HG03565 (cell line): ENCODE measurements around the gene CDSN.
"Not testable (repeated sequence)": the region's sequence is repeated elsewhere in the genome, so short reads cannot be mapped to it uniquely, and the experiment has no call there.

Experiments used
- ATAC-seq: cut with Tn5 transposase; IDR thresholded peaks from one replicate; pipeline ENCODE4 v1.9.1; 2021; ENCODE audit warnings: mild to moderate bottlenecking, moderate library complexity; ENCODE audit not compliant: unreplicated experiment

CDSN gene

GRCh38 chr6:31120151-31120915 is at the start of gene CDSN:
Gene CDSN, minus strand, starts transcription at chr6:31120446. Its CDS starts 27 bp downstream, at chr6:31120419.
- no peak for ATAC-seq

GRCh38 chr6:31169123-31169857 is 49.0 kb upstream of the CDSN start:
- no peak for ATAC-seq

DNA sequence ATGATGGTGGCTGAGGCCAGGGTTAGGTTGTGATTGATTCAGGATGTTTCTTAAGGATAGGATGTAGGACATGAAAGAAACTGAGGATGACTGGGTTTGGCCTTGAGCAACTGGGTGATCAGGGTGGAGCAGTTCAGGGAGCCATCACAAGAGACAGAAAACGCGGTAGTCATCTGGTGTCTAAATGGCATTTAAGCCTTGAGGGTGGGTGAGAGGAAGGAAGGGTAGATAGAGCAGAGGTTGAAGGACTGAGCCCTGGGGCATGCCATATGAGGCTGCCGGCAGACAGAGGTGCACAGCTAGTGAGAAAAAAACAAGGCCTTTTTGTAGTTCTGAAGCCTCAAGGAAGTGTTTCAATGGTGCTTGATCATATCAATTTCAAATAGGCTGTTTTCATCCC is 48.4 kb upstream of the CDSN start:
- ATAC-seq: no peak

- no peak for ATAC-seq
Measured at GRCh38 chr6:31165986-31166385, 45.7 kb upstream of the CDSN start.

- peak; percentile 54 for ATAC-seq
Measured at GRCh38 chr6:31165064-31165832, 45.0 kb upstream of the CDSN start.

DNA sequence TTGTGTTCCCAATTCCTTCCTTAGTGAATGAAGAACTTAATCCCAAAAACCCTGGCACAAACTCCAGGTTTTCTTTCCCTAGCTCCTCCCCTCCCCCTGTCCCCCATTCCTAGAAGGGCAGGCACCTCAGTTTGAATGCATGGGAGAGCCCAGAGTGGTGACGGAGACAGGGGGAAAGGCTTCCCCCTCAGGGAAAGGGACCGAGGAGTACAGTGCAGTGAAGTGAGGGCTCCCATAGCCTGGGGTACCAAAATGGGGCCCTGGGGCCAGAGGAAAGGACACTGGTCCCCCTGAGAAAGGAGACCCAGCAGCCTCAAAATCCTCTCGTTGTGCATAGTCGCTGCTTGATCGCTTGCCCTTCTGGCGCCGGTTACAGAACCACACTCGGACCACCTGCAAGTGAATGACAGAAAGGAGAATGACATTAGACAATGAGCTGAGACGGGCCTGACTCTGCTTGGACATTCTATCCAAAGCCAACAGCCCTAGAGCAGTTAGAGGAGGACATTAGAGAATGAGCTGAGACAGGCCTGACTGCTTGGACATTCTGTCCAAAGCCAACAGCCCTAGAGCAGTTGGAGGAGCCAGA is 44.3 kb upstream of the CDSN start:
- not testable (repeated sequence) for ATAC-seq

DNA sequence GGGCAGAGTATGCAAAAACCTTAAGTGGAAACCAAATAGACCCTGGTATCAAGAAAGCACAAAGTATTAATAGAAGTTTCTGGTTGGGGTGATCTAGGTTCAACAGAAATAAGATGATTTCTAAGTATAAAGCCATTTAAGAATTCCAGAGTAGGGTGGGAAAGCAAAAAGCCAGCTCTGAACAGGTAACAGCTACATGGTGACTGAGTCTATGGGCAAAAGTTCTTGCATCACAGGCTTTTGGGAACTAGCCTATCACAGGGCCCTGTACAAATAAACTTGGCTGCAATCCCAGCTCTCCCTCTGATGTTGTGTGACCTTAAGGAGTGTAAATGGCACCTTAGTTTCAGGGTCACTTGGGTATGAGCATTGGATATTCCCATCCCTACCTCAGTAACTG is 43.7 kb upstream of the CDSN start:
- ATAC-seq: no peak

DNA sequence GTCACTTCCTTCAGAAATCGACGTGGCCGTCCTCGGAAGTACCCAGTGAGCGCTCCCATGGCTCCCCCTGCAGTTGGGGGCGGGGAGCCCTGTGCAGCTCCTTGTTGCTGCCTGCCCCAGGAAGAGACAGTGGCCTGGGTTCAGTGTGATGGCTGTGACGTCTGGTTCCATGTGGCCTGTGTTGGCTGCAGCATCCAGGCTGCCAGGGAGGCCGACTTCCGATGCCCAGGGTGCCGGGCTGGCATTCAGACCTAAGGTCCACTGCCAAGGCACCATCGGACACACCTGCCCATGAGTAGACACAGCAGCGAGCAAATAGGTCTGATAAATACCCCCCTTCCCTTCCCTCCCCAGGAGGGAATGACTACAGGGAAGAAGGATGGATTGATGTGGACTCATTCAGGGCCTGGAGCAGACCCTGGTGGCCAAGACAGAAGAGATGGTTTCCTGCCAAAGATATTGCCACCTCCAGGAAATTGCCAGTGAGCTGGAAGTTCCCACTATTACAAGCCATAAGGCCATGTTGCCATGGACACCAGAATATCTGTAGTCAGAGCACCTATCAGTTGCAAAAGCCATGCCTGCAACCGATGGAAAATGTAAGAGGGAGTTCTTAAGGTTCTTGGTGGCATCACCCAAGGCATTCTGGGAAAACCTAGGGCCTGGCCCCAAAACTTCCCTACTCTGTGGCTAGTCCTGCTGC is 42.4 kb upstream of the CDSN start:
- no peak for ATAC-seq

- no peak for ATAC-seq
Measured at GRCh38 chr6:31161216-31162126, 41.2 kb upstream of the CDSN start.

- ATAC-seq: no peak
Measured at GRCh38 chr6:31158863-31159855, 38.9 kb upstream of the CDSN start.

GRCh38 chr6:31158140-31158862 is 38.1 kb upstream of the CDSN start, which contains the start of gene TCF19:
Gene TCF19, plus strand, starts transcription at chr6:31158589. Its CDS starts 881 bp downstream, at chr6:31159470.
- peak; percentile 65 for ATAC-seq

DNA sequence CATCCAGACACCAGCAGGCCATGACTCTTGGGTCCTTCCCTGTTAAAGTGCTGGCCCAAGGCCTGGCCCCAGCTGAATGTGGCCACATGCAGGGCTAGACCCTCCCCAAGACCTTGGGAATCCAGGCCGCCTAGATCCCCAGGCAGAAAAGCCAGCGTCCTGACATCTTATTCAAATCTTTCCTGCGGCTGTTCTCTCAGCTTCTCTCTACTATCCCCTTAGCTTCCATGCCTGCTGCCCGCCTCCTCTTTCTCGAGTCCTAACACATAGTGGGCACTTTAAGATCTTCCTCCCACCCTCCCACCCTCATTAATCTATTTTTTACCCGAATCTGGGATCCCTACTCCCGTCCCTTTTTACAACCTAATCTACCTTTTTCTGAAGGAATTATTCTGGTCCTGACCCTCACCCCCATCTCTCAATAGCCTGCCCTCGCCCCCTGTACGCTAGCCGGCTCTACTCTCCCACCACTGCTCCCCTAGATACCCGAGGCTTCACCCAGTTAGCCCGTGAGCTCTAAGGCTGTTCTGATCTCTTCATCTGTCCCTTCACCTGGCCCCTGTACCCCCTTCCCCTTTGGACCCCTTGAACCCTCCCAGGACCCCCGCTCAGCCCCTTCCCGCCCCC is 37.4 kb upstream of the CDSN start, which contains the start of gene CCHCR1:
CCHCR1 (minus strand) TSS at position 290 of the 627 bp plus-strand sequence; CDS start at position 88, 202 bp downstream.
- ATAC-seq: no peak

GRCh38 chr6:31156641-31157040 is 36.4 kb upstream of the CDSN start:
- no peak for ATAC-seq

- ATAC-seq: no peak
Measured at GRCh38 chr6:31154436-31154835, 34.2 kb upstream of the CDSN start.

DNA sequence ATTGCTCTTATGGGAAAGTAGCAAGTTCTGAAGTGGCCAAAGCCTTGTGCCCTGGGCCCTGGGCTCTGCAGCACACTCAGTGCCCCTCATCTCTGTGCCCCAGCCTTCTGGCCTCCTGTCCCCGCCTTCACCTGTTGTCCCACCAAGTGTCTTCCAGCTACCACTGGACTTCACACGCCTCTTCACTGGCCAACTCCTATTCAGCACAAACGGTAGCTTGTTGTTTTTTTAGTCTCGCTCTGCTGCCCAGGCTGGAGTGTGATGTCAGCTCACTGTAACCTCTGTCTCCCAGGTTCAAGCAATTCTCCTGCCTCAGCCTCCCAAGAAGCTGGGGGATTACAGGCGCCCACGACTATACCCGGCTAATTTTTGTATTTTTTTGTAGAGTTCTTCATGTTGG is 32.5 kb upstream of the CDSN start:
- no peak for ATAC-seq

- no peak for ATAC-seq
Measured at GRCh38 chr6:31149827-31150447, 29.7 kb upstream of the CDSN start.
